Measurements from ENCODE around the gene CPPED1.

DNA sequence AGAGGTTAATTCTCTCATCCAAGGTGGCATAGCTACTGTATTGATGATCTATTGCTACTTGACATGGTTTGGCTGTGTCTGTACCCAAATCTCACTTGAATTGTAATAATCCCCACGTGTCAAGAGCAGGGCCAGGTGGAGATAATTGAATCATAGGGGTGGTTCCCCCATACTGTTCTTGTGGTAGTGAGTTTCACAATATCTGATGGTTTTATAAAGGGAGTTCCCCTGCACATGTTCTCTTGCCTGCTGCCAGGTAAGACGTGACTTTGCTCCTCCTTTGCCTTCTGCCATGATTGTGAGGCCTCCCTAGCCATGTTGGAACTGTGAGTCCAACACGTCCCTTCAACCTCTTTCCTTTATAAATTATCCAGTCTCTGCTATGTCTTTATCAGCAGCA, 22.9 kb upstream of the CPPED1 start:
- TF ChIP-seq, protein P1, sequence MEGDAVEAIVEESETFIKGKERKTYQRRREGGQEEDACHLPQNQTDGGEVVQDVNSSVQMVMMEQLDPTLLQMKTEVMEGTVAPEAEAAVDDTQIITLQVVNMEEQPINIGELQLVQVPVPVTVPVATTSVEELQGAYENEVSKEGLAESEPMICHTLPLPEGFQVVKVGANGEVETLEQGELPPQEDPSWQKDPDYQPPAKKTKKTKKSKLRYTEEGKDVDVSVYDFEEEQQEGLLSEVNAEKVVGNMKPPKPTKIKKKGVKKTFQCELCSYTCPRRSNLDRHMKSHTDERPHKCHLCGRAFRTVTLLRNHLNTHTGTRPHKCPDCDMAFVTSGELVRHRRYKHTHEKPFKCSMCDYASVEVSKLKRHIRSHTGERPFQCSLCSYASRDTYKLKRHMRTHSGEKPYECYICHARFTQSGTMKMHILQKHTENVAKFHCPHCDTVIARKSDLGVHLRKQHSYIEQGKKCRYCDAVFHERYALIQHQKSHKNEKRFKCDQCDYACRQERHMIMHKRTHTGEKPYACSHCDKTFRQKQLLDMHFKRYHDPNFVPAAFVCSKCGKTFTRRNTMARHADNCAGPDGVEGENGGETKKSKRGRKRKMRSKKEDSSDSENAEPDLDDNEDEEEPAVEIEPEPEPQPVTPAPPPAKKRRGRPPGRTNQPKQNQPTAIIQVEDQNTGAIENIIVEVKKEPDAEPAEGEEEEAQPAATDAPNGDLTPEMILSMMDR (IDR thresholded peaks at IDR 0.05 in 8 of 11, conservative IDR thresholded peaks at IDR 0.05 in 3 of 11) = no peak
- TF ChIP-seq POLR2A (IDR thresholded peaks at IDR 0.05) = no peak
- TF ChIP-seq POLR2AphosphoS5 (IDR thresholded peaks at IDR 0.05) = no peak

All from spleen (tissue), 7 donors.